ENCODE results near the gene OTULIN. TPM values are rescaled to one million over a fixed set of nuclear protein-coding genes. Genes with fewer than 3 reads are reported as not detected.

OTULIN gene
- total and polyA plus RNA-seq, 2 of the 8 experiments (the other 6 are each of a cell fraction or from before 2014, with no cell fraction given) = 5.2 to 34.8 TPM

DNA sequence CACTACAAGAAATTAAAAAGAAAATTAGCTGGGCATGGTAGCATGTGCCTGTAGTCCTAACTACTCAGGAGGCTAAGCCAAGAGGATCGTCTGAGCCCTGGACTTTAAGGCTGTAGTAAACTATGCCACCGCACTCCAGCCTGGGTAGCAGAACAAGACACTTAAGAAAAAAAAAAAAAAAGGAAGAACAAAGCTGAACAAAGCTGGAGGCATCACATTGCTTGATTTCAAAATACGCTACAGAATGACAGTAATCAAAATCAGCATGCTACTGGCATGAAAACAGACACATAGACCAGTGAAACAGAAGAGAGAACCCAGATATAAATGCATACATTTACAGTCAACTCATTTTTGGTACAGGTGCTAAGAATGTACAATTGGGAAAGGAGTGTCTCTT, 14.5 kb upstream of the OTULIN start:
- no peak overlapping the region for H3K23ac ChIP-seq (ENCODE audit: insufficient read length)
- H3K14ac ChIP-seq (ENCODE audit: insufficient read length) = no peak overlapping the region
- H3K4me3 ChIP-seq (ENCODE audit: extremely low read depth in 1 of 4, insufficient read depth in 2 of 4, low read depth in 3 of 4, low read length in 4 of 4) = no peak overlapping the region
- H3K36me3 ChIP-seq (ENCODE audit: control insufficient read depth in 2 of 4, insufficient read depth in 4 of 4, low read length in 3 of 4) = no peaks in the 10 kb centered on the region
- no peak overlapping the region for H4K8ac ChIP-seq (ENCODE audit: extremely low read depth, insufficient read depth, low read length)
- no peak overlapping the region for H2AK5ac ChIP-seq (ENCODE audit: low read depth, low read length)
- DNase-seq (ENCODE audit: low read depth in 1 of 2, low spot score in 2 of 2) (no peak), FAIRE-seq (no peak)
- no peak overlapping the region for H3K4me2 ChIP-seq (ENCODE audit: insufficient read depth in 1 of 2, low read depth in 2 of 2, low read length in 2 of 2)
- H3K9me3 ChIP-seq (ENCODE audit: insufficient read depth in 2 of 2, low read depth in 1 of 2, low read length in 1 of 2) = no peaks in the 10 kb centered on the region
- no peak overlapping the region for H3K56ac ChIP-seq (replicated peaks; ENCODE audit: insufficient read length, low read depth, low read length)
- peaks cover 0 to 3% (median 0%) of the 10 kb centered on the region in 4 experiments; a peak in 2 of 7 replicates for H3K4me1 ChIP-seq (replicated peaks in 1 of 4; ENCODE audit: control insufficient read depth in 3 of 4, insufficient read depth in 4 of 4, low read length in 3 of 4)
- no peak overlapping the region for H2BK5ac ChIP-seq (ENCODE audit: low read depth, low read length)
- ChIA-PET POLR2A (ENCODE audit: partially characterized antibody) (no interaction called here), CTCF (ENCODE audit: partially characterized antibody) (interaction anchor here (0.6 to 3.7 kb wide), 19 partner anchors 11 to 673 kb away, joined by 3 to 51 read pairs (median 6); no protein-coding TSS in a partner anchor)
- H2BK12ac ChIP-seq (ENCODE audit: low read depth, low read length) = no peak overlapping the region
- H2AFZ ChIP-seq (ENCODE audit: low read length) = no peak overlapping the region
- H2BK120ac ChIP-seq (replicated peaks; ENCODE audit: low read depth, low read length) = no peak overlapping the region
- H4K20me1 ChIP-seq (replicated peaks in 1 of 2; ENCODE audit: control insufficient read depth in 1 of 2, insufficient read depth in 2 of 2, low read length in 2 of 2) = no peaks in the 10 kb centered on the region
- H3K79me2 ChIP-seq (ENCODE audit: control insufficient read depth in 1 of 2, insufficient read depth in 2 of 2, low read length in 2 of 2) = no peaks in the 10 kb centered on the region
- H3K9ac ChIP-seq (replicated peaks in 1 of 4; ENCODE audit: extremely low read depth in 1 of 4, low read depth in 3 of 4, low read length in 3 of 4) = no peak overlapping the region
- no peak overlapping the region for H2BK20ac ChIP-seq (ENCODE audit: low read length)
- no peak overlapping the region for H2BK15ac ChIP-seq (ENCODE audit: low read length)
- H3K18ac ChIP-seq (ENCODE audit: extremely low read depth, low read length) = no peak overlapping the region
- no peak overlapping the region for H3K4ac ChIP-seq (replicated peaks; ENCODE audit: insufficient read length, low read depth, low read length)
- no peak overlapping the region for H3K27ac ChIP-seq (ENCODE audit: low read depth, low read length)
- WGBS, 2 experiments (ENCODE audit: extremely low coverage in 1 of 2, insufficient coverage in 1 of 2, insufficient read length in 1 of 2, insufficient replicate concordance in 2 of 2, low coverage in 1 of 2, low lambda C conversion rate in 2 of 2, missing lambda C conversion rate in 1 of 2) = 76% methylated on average over 3 of the region's 3 CpGs; no CpG with 5 or more reads in 1 of the 2 experiments
- H4K91ac ChIP-seq (replicated peaks; ENCODE audit: insufficient read length, low read length) = no peak overlapping the region
- no peak overlapping the region for H4K5ac ChIP-seq (ENCODE audit: insufficient read length, low read depth, low read length)
- H3K79me1 ChIP-seq (ENCODE audit: low read depth, low read length) = no peaks in the 10 kb centered on the region
- H3K23me2 ChIP-seq (ENCODE audit: low read depth, low read length) = 0 out of 2 replicates have a peak, but pooled peaks cover 2% of the 10 kb centered on the region
- no peaks in the 10 kb centered on the region for H3K27me3 ChIP-seq (replicated peaks in 1 of 4; ENCODE audit: control insufficient read depth in 3 of 4, extremely low read depth in 1 of 4, insufficient read depth in 3 of 4, low read length in 3 of 4)
- TF ChIP-seq SIN3A (conservative IDR thresholded peaks at IDR 0.05 in 1 of 2, IDR thresholded peaks at IDR 0.05 in 1 of 2; ENCODE audit: low read depth in 1 of 2, low read length in 2 of 2) (no peak), PHF8 (conservative IDR thresholded peaks at IDR 0.05; ENCODE audit: low read depth, low read length) (no peak), CHD1 (IDR thresholded peaks at IDR 0.05; ENCODE audit: low read depth, low read length) (no peak), BRCA1 (IDR thresholded peaks at IDR 0.05; ENCODE audit: low read depth, low read length) (no peak), SIRT6 (IDR thresholded peaks at IDR 0.05; ENCODE audit: low read length) (no peak), HDAC2 (IDR thresholded peaks at IDR 0.05; ENCODE audit: borderline replicate concordance in 1 of 2, low read depth in 2 of 2, low read length in 2 of 2) (no peak), CBX5 (IDR thresholded peaks at IDR 0.05; ENCODE audit: low read depth, low read length) (no peak), CBX8 (IDR thresholded peaks at IDR 0.05; ENCODE audit: borderline replicate concordance, low read depth, low read length) (no peak), ZNF274 (IDR thresholded peaks at IDR 0.05; ENCODE audit: borderline replicate concordance, extremely low read depth, low read length) (no peak), RFX5 (IDR thresholded peaks at IDR 0.05; ENCODE audit: borderline replicate concordance, low read depth, low read length) (no peak), RBBP5 (IDR thresholded peaks at IDR 0.05; ENCODE audit: borderline replicate concordance, low read depth, low read length) (no peak)
- TF ChIP-seq, protein P1, sequence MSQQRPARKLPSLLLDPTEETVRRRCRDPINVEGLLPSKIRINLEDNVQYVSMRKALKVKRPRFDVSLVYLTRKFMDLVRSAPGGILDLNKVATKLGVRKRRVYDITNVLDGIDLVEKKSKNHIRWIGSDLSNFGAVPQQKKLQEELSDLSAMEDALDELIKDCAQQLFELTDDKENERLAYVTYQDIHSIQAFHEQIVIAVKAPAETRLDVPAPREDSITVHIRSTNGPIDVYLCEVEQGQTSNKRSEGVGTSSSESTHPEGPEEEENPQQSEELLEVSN (IDR thresholded peaks at IDR 0.05) = no peak
- TF ChIP-seq, protein P2, sequence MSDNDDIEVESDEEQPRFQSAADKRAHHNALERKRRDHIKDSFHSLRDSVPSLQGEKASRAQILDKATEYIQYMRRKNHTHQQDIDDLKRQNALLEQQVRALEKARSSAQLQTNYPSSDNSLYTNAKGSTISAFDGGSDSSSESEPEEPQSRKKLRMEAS (IDR thresholded peaks at IDR 0.05) = no peak
